GM12864 (cell line): ENCODE data around the gene MAF.

Source experiments
- DNase-seq: peaks from one replicate; pipeline ENCODE4 v3.0.0-alpha.2; 2011; ENCODE audit warnings: low read depth
- H3K4me3 ChIP-seq: 2 replicates; pipeline ENCODE4 v1.5.1; 2011; ENCODE audit warnings: mild to moderate bottlenecking, low read depth, low read length, control low read depth
- TF ChIP-seq, protein P1 (sequence below): IDR thresholded peaks from 2 replicates; pipeline ENCODE4 v1.5.1; 2011; ENCODE audit warnings: low read depth, mild to moderate bottlenecking, moderate library complexity, low read length, control low read depth, inconsistent platforms; ENCODE audit errors: missing control alignments

The MAF gene

DNA sequence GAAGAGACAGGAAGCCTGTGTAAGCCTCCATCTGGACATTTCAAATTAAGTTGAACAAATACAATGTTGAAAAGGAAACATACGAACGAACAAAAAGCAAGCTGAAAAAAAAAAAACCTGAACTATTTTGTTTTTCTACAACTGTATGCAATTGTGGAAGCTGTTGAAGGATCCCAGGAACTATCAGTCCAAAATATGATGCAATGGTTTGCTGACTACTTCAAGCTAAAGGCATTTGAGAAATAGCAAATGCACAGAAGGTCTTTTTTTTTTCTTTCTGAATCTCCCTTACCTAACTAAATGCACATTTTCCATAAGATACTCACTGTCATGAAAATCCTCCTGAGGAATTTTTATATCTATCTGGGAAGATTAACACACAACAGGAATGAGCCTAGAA is 40.2 kb downstream of the MAF start:
- H3K4me3 ChIP-seq, result no peak overlapping the region
- DNase-seq, result no peak
- TF ChIP-seq, protein P1, sequence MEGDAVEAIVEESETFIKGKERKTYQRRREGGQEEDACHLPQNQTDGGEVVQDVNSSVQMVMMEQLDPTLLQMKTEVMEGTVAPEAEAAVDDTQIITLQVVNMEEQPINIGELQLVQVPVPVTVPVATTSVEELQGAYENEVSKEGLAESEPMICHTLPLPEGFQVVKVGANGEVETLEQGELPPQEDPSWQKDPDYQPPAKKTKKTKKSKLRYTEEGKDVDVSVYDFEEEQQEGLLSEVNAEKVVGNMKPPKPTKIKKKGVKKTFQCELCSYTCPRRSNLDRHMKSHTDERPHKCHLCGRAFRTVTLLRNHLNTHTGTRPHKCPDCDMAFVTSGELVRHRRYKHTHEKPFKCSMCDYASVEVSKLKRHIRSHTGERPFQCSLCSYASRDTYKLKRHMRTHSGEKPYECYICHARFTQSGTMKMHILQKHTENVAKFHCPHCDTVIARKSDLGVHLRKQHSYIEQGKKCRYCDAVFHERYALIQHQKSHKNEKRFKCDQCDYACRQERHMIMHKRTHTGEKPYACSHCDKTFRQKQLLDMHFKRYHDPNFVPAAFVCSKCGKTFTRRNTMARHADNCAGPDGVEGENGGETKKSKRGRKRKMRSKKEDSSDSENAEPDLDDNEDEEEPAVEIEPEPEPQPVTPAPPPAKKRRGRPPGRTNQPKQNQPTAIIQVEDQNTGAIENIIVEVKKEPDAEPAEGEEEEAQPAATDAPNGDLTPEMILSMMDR, result no peak

DNA sequence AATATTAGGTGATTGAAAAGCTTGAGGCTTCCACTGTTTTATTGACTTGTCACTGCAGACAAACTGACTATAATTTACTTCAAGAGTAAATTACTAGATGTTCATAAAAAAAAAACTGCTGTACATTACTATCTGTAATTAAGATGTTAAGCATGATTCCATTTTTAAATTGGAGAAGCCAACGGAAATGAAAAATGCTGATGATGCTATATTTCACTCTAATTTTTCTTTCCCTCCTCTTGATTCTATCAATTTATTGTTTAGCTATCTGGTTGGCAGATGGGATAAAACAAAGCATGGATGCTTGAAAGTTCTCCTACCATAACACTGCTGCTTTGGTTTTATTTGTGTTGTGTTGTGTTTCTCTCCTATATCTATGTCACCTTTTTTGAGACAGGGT is 41.0 kb downstream of the MAF start:
- DNase-seq, result no peak
- TF ChIP-seq, protein P1, result no peak
- H3K4me3 ChIP-seq, result no peak overlapping the region

DNA sequence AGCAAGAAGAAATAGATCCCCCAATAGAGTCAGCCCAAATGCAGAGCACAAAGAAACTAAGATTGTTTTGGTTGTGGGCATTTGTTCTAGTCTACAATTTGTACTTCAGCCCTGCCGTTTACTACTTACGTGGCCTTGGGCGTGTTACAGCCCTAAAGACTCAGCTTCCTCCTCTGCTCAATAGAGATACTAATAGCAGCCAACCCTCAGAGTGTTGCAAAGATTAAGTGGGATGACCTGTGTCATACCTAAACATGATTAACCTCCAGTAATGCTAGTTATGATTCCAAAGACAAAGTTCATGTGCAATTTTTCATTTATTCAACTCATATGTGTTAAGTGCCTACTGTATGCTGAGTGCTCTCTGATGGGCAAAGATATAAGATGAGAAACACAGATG is 43.1 kb downstream of the MAF start:
- TF ChIP-seq, protein P1, result no peak
- DNase-seq, result no peak
- H3K4me3 ChIP-seq, result no peak overlapping the region

DNA sequence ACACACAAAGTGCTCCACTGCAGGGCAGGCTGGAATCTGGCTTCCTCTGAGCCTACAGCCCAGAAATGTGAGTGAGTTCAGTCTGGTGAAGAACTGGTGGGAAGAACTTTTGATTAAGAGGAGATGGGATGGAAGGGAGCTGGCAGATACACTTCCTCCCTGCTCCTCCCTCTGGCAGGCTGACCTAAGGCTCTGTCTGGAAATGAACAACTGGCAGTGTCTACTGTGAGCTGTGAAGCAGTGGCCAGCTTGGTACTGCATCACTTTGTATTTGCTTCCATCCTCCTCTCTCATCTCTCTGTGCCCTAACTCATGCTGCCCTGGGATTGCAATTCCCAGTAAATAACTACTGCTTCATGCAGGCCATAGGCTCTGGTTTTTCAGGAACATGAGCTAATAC is 45.6 kb downstream of the MAF start:
- H3K4me3 ChIP-seq, result no peak overlapping the region
- TF ChIP-seq, protein P1, result no peak
- no peak for DNase-seq

DNA sequence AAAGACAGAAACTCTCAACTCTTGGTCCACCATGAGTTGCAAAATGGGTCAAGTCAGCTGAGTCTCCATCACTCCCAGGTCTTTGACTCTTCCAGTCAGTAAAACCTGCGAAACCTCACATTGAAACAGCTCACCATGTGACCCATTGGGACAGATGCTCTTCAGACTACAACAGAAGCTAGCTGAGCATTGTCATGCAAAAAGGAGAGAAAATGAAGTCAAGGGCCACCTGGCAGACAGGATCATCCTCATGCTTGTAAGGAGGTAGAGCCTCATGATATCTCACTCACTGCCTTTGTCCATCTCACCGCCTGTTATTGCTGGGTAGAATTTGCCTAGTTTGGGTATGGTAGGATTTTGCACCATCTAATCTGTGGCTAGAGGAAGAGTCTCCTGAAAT is 50.2 kb downstream of the MAF start:
- no peak for DNase-seq
- TF ChIP-seq, protein P1, result no peak
- H3K4me3 ChIP-seq, result no peak overlapping the region

DNA sequence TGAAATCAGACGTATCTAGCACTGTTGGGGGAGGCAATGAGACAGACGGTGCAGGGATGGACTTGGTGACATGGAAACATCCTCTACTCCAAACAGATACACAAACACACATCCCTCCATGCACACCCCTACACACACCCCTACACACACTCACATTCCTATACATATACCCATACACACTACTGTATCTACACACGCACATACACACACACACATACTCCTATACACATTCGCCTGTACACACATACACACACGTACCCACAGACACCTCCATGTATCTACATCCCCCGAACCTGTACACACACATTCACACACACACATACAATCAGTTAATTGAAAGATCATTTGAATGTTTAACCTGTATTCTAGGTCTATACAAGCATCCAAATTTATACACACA is 53.5 kb downstream of the MAF start:
- no peak overlapping the region for H3K4me3 ChIP-seq
- DNase-seq, result no peak
- TF ChIP-seq, protein P1, result no peak
